Stimulated activated CD4-positive, alpha-beta T cell treated with anti-CD3 and anti-CD28 coated beads, Interleukin-12 subunit alpha, Interleukin-12 subunit beta, amount 100 ng/mL, for 24 hours (primary cell): ENCODE data around the gene MOB2.

Experiments
- DNase-seq, 2 experiments: peaks; one replicate each; pipeline ENCODE4 v3.0.0-alpha.2; 2020; ENCODE audit warnings: low read depth in 2 of 2

MOB2 gene

GRCh38 chr11:1486054-1486825, at the start of gene MOB2:
Gene MOB2 (minus strand): TSS chr11:1486779. CDS start chr11:1486556, 223 bp downstream.
- DNase-seq = no peak

- DNase-seq = no peak
Measured at GRCh38 chr11:1534682-1535081, 48.1 kb upstream of the MOB2 start.

GRCh38 chr11:1534171-1534570, 47.6 kb upstream of the MOB2 start:
- no peak for DNase-seq

GRCh38 chr11:1533342-1533725, 46.8 kb upstream of the MOB2 start:
- DNase-seq = no peak

GRCh38 chr11:1532606-1533341, 46.2 kb upstream of the MOB2 start:
- no peak for DNase-seq

- no peak for DNase-seq
Measured at GRCh38 chr11:1532014-1532586, 45.5 kb upstream of the MOB2 start.

GRCh38 chr11:1531449-1532013, 45.0 kb upstream of the MOB2 start:
- no peak for DNase-seq

GRCh38 chr11:1530686-1531448, 44.3 kb upstream of the MOB2 start:
- no peak for DNase-seq

- DNase-seq = no peak
Measured at GRCh38 chr11:1529774-1530173, 43.2 kb upstream of the MOB2 start.

- DNase-seq = no peak
Measured at GRCh38 chr11:1529286-1529685, 42.7 kb upstream of the MOB2 start.

GRCh38 chr11:1528710-1529109, 42.1 kb upstream of the MOB2 start:
- DNase-seq = no peak

GRCh38 chr11:1526785-1527184, 40.2 kb upstream of the MOB2 start:
- DNase-seq = no peak

- DNase-seq = no peak
Measured at GRCh38 chr11:1523779-1524178, 37.2 kb upstream of the MOB2 start.

- no peak for DNase-seq
Measured at GRCh38 chr11:1523077-1523476, 36.5 kb upstream of the MOB2 start.

GRCh38 chr11:1522081-1522424, 35.5 kb upstream of the MOB2 start:
- DNase-seq = no peak

GRCh38 chr11:1521382-1522080, 35.0 kb upstream of the MOB2 start:
- DNase-seq = no peak

GRCh38 chr11:1520663-1521267, 34.2 kb upstream of the MOB2 start:
- no peak for DNase-seq

- no peak for DNase-seq
Measured at GRCh38 chr11:1520209-1520662, 33.7 kb upstream of the MOB2 start.

- no peak for DNase-seq
Measured at GRCh38 chr11:1519028-1520010, 32.7 kb upstream of the MOB2 start.

GRCh38 chr11:1518301-1518700, 31.7 kb upstream of the MOB2 start:
- no peak for DNase-seq
